Measurements from ENCODE around the gene GALK2.
"Not testable (repeated sequence)": the region's sequence is repeated elsewhere in the genome, so short reads cannot be mapped to it uniquely, and the experiment has no call there.

The GALK2 gene

GRCh38 chr15:49168016-49168415, 2.0 kb upstream of the GALK2 start:
- DNase-seq, result no peak

- DNase-seq, result no peak
These were observed 1.7 kb downstream of the GALK2 start for GRCh38 chr15:49171790-49172189.

DNA sequence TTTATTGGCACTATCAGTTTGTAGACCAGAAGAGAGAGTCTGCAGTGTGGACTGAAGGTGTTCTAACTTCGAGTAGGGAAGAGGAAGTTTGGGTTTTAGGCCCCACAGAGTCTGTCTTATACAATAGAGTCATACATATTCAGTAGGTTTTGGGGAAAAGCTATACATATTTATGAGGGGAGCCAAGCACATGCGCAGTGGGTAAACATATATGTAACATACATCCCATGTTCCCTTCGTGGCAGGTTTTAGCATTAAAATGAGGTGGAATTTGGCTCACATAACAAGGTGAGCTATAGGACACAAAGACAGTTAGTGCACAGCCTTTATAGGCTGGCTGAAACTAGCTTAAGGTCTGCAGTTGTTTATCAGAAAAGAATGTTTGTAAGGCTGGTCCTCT, 4.9 kb downstream of the GALK2 start:
- no peak for DNase-seq

DNA sequence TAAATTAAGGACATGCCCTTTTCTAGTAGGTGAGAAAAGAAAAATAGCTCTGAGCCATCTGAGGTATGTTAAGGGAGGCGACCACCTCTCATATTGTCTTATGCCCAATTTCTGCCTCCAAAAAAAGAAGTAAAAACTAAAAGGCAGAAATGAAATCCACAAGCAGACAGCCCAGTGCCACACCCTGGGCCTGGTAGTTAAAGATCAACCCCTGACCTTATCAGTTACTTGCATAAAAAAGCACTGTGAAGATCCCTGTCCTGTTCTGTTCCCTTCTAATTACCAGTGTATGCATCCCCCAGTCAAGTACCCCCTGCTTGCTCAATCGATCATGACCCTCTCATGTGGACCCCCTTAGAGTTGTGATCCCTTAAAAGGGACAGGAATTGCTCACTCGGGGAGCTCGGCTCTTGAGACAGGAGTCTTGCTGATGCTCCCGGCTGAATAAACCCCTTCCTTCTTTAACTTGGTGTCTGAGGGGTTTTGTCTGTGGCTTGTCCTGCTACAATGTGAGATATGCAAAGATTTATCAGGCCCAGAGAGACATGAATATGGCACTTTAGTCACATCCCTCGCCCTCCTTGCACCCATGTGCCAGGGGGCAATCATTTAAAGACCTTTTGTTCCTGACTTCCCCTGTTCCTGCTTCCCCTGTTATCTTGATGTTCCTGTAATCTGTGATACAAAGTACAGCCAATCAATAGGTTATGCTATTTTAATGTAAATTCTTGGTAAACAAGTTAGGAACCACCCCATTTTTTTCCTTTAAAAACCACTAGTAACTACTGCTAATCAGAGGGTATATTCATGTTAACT, 5.7 kb downstream of the GALK2 start:
- DNase-seq, result not testable (repeated sequence)

DNA sequence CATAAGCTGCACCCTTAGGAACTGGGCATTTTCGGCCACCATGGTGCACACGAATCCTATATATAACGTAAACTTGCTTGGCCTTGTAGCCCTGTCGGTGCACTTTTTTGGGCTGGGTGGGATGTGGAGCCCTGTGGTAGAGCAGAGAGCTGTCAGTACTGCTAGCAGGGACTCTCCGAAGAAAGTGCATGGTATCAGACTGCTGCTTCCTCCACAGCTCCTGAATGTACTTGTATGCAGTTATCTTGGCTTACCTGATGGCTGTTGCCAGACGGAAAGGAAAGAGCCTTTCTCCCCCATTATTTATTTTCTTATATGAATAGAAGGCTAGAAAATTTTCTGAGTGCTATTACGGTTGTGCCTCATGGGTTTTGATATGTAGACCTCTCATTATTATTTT, 8.4 kb downstream of the GALK2 start:
- DNase-seq, result no peak

DNA sequence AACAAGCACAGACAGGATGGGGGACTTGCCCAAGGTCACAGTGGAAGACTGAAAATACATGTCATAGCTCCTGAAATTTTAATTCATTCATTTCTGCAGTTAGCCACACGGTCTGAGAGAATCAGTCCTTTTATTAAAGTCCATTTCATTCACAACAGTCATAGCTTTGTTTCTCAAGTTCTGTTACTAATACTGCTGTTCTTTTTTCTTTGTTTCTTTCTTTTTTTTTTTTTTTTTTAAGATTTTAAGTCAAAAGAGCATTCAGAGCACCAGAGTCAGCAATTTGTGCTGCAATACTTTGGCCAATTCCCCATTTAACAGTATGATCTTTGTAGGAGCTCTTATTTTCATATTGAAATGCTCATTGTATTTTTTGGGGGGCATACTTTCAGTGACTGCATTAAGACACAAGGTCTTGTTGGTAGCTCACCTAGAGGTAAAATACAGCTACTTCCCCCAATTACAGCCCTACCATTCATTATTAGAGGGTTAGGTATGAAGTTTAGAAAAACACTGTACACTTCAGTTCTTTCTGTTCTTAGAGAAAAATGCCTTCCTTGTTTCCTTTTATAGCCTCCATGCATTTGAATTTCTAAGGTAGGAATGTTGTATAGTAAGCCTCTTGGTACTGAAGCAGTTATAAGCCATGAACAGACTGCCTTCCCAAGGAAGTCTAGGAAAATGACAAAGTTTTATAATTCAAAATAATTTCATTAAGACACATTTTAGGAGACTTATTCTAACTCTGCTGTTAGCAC, 9.6 kb downstream of the GALK2 start:
- DNase-seq, result no peak

DNA sequence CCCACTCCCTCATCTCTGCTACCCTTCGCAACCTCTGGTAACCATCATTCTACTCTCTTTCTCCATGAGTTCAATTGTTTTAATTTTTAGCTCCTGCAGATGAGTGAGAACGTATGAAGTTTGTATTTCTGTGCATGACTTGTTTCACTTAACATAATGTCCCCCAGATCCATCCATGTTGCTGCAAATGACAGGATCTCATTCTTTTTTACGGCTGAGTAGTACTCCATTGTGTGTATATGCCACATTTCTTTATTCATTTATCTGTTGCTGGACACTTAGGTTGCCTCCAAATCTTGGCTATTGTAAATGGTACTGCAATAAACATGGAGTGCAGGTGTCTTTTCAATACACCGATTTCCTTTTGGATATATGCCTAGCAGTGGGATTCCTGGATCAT, 12.1 kb downstream of the GALK2 start:
- DNase-seq, result no peak

- not testable (repeated sequence) for DNase-seq
These were observed 13.7 kb downstream of the GALK2 start for GRCh38 chr15:49183741-49184140.

DNA sequence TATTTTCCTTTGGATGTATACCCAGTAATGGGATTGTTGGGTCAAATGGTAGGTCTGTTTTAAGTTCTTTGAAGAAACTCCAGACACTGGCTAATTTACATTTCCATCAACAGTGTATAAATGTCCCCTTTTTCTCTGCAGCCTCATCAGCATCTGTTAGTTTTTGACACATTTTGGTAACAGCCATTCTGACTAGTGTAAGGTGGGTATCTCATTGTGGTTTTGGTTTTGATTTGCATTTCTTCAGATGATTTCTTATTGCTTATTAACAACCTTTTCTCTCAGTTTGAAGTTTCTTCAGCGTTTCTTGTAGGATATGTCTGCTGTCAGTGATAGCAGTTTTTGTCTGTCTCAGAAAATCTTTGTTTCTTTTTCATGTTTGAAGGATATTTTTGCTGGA, 15.4 kb downstream of the GALK2 start:
- no peak for DNase-seq

DNA sequence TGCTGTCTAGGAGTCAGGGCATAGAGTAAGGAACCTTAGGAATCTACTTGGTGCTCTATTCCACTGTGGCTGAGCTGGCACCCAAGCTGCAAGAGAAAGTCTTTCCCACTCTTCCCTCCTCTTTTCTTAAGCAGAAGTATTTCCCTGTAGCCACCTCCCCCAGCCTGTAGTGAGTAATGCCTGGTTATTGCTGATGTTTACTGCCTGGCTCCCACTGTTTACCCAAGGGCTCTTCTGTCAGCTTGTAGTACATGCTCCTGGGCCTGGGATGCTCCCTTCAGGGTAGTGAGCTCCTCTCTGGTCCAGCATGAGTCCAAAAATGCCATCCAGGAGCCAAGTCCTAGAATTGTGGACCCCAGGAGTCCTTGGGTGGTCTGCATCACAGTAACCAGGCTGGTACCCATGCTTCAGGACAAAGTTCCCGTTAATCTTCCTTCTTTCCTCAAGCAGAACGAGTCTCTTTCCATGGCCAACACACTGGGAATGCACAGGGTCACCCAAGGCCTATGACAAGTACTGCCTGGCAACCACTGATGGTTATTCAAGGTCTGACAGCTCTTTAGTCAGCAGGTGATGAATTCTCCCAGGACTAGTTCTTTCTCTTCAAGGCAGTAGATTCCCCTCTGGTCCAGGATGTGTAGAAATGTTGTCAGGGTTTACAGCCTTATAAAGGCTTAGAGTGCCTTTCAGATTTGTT, 17.6 kb downstream of the GALK2 start:
- DNase-seq, result no peak

GRCh38 chr15:49188933-49189332, 18.9 kb downstream of the GALK2 start:
- no peak for DNase-seq

DNA sequence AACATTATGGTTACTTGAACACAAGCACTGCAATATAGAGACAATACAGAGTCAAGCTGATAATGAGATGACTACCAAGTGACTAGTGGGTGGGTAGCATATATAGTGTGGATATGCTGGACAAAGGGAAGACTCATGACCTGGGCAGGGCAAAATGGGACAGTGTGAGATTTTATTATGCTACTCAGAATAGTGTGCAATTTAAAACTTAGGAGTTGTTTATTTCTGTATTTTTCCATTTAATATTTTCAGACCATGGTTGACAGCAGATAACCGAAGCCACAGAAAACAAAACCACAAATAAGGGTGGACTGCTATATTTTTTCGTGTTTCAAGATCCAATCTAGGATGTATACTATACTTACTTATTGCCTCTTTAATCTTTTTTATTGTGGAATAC, 19.6 kb downstream of the GALK2 start:
- no peak for DNase-seq

- no peak for DNase-seq
These were observed 20.5 kb downstream of the GALK2 start for GRCh38 chr15:49190586-49190985.

- DNase-seq, result no peak
These were observed 21.8 kb downstream of the GALK2 start for GRCh38 chr15:49191892-49192291.

- DNase-seq, result no peak
These were observed 26.8 kb downstream of the GALK2 start for GRCh38 chr15:49196856-49197255.

DNA sequence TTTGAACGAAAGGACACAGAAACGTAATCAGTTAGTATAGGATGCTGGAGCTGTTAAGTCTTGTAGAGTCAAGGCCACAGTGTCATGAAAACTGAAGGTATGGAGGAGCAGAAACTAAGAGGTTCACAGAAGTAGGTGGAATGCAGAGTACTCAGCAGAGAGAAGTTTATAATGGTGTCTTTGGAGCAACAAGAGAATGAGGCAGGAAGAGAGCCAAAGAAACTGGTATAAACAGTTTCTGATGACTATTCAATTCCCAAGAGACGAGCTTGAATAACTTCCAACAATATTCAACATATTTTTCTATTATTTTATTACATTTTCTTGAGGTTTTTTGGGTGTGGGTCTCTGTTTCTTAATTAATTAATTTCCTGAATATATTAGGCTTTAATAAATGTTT, 29.6 kb downstream of the GALK2 start:
- DNase-seq, result no peak

DNA sequence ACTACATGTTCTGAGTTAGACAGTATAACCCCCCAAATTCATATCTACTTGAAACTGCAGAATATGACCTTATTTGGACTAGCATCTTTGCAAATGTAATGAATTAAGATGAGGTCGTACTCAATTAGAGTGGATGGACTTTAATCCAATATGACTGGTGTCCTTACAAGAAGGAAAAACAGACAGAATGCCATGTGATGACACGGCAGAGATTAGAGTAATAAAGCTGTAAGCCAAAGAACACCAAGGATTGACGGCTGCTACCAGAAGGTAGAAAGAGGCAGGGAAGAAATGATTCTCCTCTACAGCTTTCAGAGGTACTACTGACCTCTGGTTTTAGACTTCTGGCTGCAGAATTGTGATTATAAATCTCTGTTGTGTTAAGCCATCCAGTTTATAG, 30.3 kb downstream of the GALK2 start:
- DNase-seq, result no peak

- not testable (repeated sequence) for DNase-seq
These were observed 38.1 kb downstream of the GALK2 start for GRCh38 chr15:49208102-49208501.

GRCh38 chr15:49212897-49213296, 42.9 kb downstream of the GALK2 start:
- DNase-seq, result no peak

- no peak for DNase-seq
These were observed 46.0 kb downstream of the GALK2 start for GRCh38 chr15:49215768-49216739.

DNA sequence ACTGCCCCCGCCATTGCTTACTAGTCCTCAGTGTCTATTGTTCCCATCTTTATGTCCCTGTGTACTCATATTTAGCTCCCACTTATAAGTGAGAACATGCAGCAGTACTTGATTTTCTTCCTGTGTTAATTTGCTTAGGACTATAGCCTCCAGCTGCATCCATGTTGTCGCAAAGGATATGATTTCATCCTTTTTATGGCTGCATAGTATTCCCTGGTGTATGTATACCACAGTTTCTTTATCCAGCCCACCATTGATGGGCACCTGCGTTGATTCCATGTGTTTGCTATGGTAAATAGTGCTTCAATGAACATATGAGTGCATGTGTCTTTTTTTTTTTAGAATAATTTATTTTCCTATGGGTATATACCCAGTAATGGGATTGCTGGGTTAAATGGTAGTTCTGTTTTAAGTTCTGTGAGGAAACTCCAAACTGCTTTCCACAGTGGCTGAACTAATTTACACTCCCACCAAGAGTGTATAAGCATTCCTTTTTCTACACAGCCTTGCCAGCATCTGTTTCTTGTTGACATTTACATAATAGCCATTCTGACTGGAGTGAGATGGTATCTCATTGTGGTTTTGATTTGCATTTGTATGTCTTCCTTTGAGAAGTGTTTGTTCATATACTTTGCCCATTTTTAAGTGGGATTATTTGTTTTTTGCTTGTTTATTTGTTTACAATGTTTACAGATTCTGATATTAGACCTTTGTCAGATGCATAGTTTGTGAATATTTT, 53.7 kb downstream of the GALK2 start:
- no peak for DNase-seq

Data from activated T-cell treated with anti-CD3 and anti-CD28 coated beads, Interleukin-2, amount 50 U/mL, for 1 hour (primary cell).